Measurements from ENCODE around the gene MYMX. TPM values are rescaled to one million over a fixed set of nuclear protein-coding genes. Genes with fewer than 3 reads are reported as not detected.

Gene MYMX
- total and polyA plus RNA-seq, 2 of the 13 experiments (the other 11 are each of a cell fraction or from before 2014, with no cell fraction given) = not detected

DNA sequence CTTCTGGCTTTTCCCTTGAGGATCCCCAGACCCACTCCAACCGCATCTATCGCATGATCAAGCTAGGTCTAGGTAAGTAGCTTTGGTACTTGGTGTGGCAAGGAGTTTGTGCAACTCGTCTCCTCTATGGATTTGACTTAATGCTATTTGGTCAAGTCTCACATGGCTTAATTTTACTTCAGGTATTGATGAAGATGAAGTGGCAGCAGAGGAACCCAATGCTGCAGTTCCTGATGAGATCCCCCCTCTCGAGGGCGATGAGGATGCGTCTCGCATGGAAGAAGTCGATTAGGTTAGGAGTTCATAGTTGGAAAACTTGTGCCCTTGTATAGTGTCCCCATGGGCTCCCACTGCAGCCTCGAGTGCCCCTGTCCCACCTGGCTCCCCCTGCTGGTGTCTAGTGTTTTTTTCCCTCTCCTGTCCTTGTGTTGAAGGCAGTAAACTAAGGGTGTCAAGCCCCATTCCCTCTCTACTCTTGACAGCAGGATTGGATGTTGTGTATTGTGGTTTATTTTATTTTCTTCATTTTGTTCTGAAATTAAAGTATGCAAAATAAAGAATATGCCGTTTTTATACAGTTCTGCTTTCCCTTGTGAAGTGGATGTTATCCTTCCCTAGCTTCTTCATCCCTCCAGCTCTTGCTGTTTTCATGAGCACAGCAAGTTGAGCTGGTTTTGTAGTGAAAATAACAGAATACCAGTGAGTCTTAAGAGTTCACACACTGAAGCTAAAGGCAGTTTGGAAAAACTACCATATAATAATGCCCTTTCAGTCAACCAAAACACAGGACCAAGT is 36.8 kb downstream of the MYMX start (continued):
- no peak for TF ChIP-seq MAZ (IDR thresholded peaks at IDR 0.05; ENCODE audit: borderline replicate concordance, low read depth, low read length)
- TF ChIP-seq MAZ (CRISPR knock-in tag; IDR thresholded peaks at IDR 0.05; ENCODE audit: low read depth) = no peak
- TF ChIP-seq PAF1 (CRISPR knock-in tag; IDR thresholded peaks at IDR 0.05) = peak; percentile 61; the same call in 1 of the 2 replicates
- TF ChIP-seq ZNF317 (CRISPR knock-in tag; IDR thresholded peaks at IDR 0.05) = no peak
- TF ChIP-seq ZNF33B (CRISPR knock-in tag; IDR thresholded peaks at IDR 0.05) = no peak
- TF ChIP-seq ZNF768 (CRISPR knock-in tag; IDR thresholded peaks at IDR 0.05) = no peak
- no peak for TF ChIP-seq E2F2 (CRISPR knock-in tag; IDR thresholded peaks at IDR 0.05; ENCODE audit: borderline replicate concordance)
- no peak for TF ChIP-seq ZKSCAN5 (CRISPR knock-in tag; IDR thresholded peaks at IDR 0.05)
- 0 out of 2 replicates have a peak, but pooled peaks have one; percentile 20 for TF ChIP-seq GATAD1 (CRISPR knock-in tag; IDR thresholded peaks at IDR 0.05)
- TF ChIP-seq ZNF598 (CRISPR knock-in tag; IDR thresholded peaks at IDR 0.05; ENCODE audit: borderline replicate concordance) = no peak
- TF ChIP-seq ZNF30 (CRISPR knock-in tag; IDR thresholded peaks at IDR 0.05) = no peak
- TF ChIP-seq DNMT1 (CRISPR knock-in tag; IDR thresholded peaks at IDR 0.05) = no peak
- TF ChIP-seq YEATS2 (CRISPR knock-in tag; IDR thresholded peaks at IDR 0.05; ENCODE audit: borderline replicate concordance) = no peak
- TF ChIP-seq U2AF2 (IDR thresholded peaks at IDR 0.05; ENCODE audit: low read depth, low read length) = no peak
